ENCODE data around the gene BANF1. TPM values are rescaled to one million over a fixed set of nuclear protein-coding genes. Genes with fewer than 3 reads are reported as not detected.

BANF1 gene
- total RNA-seq, 6 experiments from 2014 or later: 30.2 to 96.9 (median 72.0) TPM

GRCh38 chr11:65981972-65982823 lies 20.1 kb upstream of the BANF1 start:
- intact Hi-C loops (cut with DNase I): loop anchor here (10.0 kb wide), 1 partner anchor 97 kb away; the partner anchor contains the start of gene FIBP (in 2 of the 2)
- H3K4me3 ChIP-seq: no peak overlapping the region
- TF ChIP-seq CTCF (IDR thresholded peaks at IDR 0.05): no peak
- no peak for TF ChIP-seq POLR2A (IDR thresholded peaks at IDR 0.05)
- 50% methylated on average over 5 of the region's 16 CpGs for WGBS (ENCODE audit: insufficient coverage, low coverage, low lambda C conversion rate, missing lambda C conversion rate)
- no peak overlapping the region for H3K27ac ChIP-seq
- no peaks in the 10 kb centered on the region for H3K4me1 ChIP-seq
- DNase-seq (no peak), ATAC-seq (peak in 2 of 4 donors; percentile 6 to 24)
- no peaks in the 10 kb centered on the region for H3K27me3 ChIP-seq
- no peaks in the 10 kb centered on the region for H3K9me3 ChIP-seq
- H3K36me3 ChIP-seq: peaks cover 0 to 26% (median 12%) of the 10 kb centered on the region in 4 donors

- H3K4me1 ChIP-seq: no peaks in the 10 kb centered on the region
- TF ChIP-seq CTCF (IDR thresholded peaks at IDR 0.05) (no peak), POLR2A (IDR thresholded peaks at IDR 0.05) (no peak)
- no peak overlapping the region for H3K27ac ChIP-seq
- peaks cover 0 to 18% (median 7%) of the 10 kb centered on the region in 4 donors for H3K36me3 ChIP-seq
- H3K27me3 ChIP-seq: no peaks in the 10 kb centered on the region
- DNase-seq (no peak), ATAC-seq (no peak)
- WGBS (ENCODE audit: insufficient coverage, low coverage, low lambda C conversion rate, missing lambda C conversion rate): 73% methylated on average over 13 of the region's 22 CpGs
- intact Hi-C loops (cut with DNase I): loop anchor here (10.0 kb wide), 1 partner anchor 98 kb away; the partner anchor contains the start of gene FIBP (in 2 of the 2)
- no peaks in the 10 kb centered on the region for H3K9me3 ChIP-seq
- H3K4me3 ChIP-seq: no peak overlapping the region
Measured at GRCh38 chr11:65982824-65983588, 19.3 kb upstream of the BANF1 start.

GRCh38 chr11:65983589-65983987 lies 18.7 kb upstream of the BANF1 start:
- H3K36me3 ChIP-seq: peaks cover 0 to 12% (median 4%) of the 10 kb centered on the region in 4 donors
- TF ChIP-seq POLR2A (IDR thresholded peaks at IDR 0.05): no peak
- no peak overlapping the region for H3K4me3 ChIP-seq
- ATAC-seq (no peak), DNase-seq (no peak)
- no peak overlapping the region for H3K27ac ChIP-seq
- no peaks in the 10 kb centered on the region for H3K27me3 ChIP-seq
- WGBS (ENCODE audit: insufficient coverage, low coverage, low lambda C conversion rate, missing lambda C conversion rate): no CpG with 5 or more reads among the region's 5 CpGs
- no peaks in the 10 kb centered on the region for H3K4me1 ChIP-seq
- intact Hi-C loops (cut with DNase I): loop anchor here (10.0 kb wide), 1 partner anchor 99 kb away; the partner anchor contains the start of gene FIBP (in 2 of the 2)
- H3K9me3 ChIP-seq: no peaks in the 10 kb centered on the region

- Histone ChIP-seq H3K4me3 (no peak overlapping the region), H3K9me3 (no peaks in the 10 kb centered on the region), H3K36me3 (no peaks in the 10 kb centered on the region), H3K27ac (no peak overlapping the region), H3K4me1 (no peaks in the 10 kb centered on the region), H3K27me3 (no peaks in the 10 kb centered on the region)
- TF ChIP-seq CTCF (IDR thresholded peaks at IDR 0.05) (no peak), POLR2A (IDR thresholded peaks at IDR 0.05) (no peak)
- intact Hi-C loops (cut with DNase I): loop anchor here (10.0 kb wide), 1 partner anchor 103 kb away; the partner anchor contains the start of gene FIBP (in 2 of the 2)
- WGBS (ENCODE audit: insufficient coverage, low coverage, low lambda C conversion rate, missing lambda C conversion rate): 67% methylated on average over 3 of the region's 9 CpGs
- DNase-seq: no peak
- no peak for ATAC-seq
Measured at GRCh38 chr11:65987336-65987735, 15.0 kb upstream of the BANF1 start.

Measured in right lobe of liver (tissue), 6 donors.